HG02884 (cell line): Measurements from ENCODE around the gene GCGR.

Experiments
- ATAC-seq: cut with Tn5 transposase; IDR thresholded peaks from one replicate; pipeline ENCODE4 v1.9.1; 2021; ENCODE audit warnings: mild to moderate bottlenecking, moderate library complexity; ENCODE audit not compliant: unreplicated experiment

Gene GCGR

DNA sequence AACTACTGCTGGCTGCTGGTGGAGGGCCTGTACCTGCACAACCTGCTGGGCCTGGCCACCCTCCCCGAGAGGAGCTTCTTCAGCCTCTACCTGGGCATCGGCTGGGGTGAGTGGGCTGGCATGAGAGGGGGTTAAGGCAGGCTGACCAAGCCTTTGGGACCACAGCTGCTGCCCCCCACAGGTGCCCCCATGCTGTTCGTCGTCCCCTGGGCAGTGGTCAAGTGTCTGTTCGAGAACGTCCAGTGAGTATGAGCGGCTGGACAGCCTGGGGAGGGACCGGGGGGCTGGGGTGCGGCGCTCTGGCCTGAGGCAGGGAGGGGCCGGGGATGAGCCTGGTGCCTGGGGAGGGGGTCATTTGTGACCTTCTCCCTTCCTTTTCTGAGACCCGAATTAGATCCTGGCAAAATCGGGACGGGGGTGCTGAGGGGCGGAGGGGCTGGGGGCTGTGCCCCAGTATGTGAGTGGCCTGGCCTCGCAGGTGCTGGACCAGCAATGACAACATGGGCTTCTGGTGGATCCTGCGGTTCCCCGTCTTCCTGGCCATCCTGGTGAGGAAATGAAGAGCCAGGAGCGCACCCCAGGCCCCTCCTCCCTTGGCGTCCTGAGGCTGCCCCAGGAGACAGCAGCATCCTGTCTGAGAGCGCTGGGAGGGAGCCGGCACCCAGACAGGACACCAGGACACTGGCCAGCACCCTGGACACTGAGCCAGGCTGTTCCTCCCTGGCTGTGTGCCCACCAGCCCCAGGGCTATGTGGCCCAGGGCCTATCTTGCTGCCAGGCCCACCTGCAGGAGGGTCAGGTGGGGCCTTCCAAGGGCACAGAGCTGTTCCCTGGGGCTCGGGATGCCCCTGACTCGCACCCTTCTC, 8.0 kb downstream of the GCGR start:
- ATAC-seq = no peak

DNA sequence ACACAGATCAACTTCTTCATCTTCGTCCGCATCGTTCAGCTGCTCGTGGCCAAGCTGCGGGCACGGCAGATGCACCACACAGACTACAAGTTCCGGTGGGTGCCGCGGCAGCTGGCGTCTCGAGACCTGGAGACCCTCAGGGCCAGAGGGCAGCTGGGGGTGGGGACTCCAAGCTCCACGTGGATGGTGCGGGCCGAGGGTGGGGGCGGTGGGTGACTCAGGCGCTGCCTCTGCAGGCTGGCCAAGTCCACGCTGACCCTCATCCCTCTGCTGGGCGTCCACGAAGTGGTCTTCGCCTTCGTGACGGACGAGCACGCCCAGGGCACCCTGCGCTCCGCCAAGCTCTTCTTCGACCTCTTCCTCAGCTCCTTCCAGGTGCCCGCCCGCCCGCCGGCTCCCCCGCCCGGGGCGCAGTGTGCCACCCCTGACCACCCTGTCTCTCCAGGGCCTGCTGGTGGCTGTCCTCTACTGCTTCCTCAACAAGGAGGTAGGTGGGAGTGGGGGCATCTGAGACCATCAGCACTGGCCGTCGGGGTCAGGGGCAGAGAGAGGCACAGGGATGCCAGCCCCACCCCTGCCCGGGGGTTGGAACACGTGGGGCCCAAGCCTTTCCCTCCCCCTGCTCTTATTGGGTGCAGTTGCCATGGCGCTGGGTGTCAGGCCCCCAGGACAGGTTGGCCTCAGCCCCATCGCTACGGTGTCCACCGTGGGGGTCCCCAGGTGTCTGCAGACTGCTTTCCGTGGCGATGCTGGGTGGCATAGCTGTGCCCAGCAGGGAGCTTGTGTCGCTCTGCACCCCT, 8.8 kb downstream of the GCGR start:
- ATAC-seq = no peak

DNA sequence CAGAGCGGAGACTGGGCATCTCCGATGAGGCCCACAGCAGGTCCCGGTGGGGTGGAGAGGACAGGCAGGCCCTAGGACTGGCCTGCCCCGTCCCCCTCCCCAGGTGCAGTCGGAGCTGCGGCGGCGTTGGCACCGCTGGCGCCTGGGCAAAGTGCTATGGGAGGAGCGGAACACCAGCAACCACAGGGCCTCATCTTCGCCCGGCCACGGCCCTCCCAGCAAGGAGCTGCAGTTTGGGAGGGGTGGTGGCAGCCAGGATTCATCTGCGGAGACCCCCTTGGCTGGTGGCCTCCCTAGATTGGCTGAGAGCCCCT, 9.4 kb downstream of the GCGR start:
- ATAC-seq = no peak

DNA sequence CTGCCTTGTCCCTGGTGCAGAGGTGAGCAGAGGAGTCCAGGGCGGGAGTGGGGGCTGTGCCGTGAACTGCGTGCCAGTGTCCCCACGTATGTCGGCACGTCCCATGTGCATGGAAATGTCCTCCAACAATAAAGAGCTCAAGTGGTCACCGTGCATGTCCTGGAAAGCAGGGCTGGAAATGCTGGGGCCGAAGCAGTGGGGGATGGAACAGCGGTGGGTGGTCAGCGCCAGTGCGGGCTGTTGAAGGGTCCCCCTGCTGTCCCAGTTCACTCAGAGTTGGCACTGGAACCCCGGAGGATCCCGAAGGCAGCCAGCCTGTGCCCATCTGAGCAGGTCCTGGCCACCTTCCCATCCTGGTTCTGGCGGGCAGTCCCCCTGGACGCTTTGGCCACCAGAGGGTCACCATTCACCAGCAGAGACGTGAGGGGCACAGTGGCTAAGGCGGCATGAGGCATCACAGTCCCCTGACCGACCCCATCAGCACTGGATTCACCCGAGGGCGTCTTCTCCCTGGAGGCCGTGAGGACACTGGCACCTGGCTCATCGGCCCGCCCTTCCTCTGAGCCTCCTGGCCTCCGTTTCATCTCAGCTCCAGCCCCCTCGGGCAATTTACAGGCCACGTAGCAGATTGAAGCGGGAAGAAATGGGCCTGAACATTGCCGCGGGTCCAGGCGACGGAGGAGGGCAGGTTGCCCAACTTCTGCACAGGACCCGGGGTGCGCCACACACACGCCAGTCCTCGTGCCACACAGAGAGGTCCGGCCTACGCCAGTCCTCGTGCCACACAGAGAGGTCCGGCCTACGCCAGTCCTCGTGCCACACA, 10.1 kb downstream of the GCGR start:
- no peak for ATAC-seq

DNA sequence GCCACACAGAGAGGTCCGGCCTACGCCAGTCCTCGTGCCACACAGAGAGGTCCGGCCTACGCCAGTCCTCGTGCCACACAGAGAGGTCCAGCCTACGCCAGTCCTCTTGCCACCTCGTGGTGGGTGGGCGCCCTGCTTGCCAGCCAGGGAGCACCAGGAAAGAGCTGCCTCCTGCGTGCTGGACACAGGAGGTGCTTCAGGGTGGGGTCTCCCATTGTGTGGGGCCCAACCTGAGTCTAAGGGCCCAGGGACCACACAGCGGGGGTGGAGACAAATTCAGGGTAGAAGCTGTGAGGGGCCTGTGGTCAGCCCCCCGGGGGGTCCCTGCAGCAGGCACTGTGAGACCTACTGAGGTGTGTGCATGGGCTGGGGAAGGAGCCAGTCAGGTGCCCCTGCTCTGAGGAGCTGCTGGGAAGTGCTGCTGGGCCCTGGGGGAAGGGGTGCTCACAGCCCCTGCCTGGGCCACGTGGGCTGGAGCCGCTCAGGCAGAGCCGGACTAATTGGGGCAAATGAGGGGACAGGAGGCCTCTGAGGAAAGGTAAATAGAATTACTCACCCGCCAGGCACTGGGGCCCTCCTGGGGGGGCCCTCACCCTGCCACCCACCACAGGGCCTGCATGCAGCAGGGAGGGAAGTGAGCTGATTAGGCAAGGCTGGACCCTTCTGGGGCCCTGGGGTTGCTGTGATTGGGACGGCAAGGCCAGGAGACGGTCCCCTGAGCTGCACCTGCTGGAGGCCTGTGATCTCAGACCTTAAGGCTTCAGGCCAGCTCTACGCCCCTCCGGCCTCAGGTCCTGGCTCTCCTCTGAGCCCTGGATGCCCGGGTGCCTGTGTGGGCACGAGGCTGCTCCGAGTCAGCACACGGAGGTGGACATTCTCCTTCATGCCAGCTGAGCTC, 11.0 kb downstream of the GCGR start:
- no peak for ATAC-seq

DNA sequence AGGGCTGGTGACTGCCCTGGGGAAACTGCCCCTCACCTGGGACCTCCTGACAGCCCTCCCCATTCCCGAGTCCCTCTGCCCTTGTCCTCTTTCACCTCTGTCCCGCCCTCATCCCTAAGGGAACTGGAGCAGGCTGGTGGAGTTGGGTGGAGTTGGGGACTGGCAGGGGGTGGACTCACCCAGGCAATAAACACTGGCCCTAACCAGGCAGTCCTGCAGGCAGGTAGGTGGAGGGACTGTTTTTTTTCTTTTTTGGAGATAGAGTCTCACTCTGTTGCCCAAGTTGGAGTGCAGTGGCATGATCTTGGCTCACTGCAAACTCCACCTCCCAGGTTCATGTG, 11.7 kb downstream of the GCGR start:
- ATAC-seq = no peak

DNA sequence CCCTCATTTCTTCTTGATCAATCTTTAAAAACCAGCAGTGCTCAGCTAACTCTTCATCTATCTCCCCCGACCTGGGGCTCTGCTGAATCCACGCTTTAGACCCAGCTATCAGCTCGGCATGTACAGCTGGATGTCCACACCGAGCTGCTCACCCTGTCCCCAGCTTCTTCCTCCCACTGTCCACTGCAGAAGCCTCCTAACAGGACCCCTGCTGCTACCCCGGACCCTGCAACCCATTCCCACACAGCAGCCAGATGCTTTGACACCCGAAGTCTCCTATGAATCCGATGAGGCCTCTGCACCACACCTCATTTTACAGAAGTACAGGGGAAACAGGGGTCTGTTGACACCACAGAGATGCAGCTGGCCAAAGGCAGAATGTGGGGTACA, 13.8 kb downstream of the GCGR start:
- ATAC-seq = no peak

DNA sequence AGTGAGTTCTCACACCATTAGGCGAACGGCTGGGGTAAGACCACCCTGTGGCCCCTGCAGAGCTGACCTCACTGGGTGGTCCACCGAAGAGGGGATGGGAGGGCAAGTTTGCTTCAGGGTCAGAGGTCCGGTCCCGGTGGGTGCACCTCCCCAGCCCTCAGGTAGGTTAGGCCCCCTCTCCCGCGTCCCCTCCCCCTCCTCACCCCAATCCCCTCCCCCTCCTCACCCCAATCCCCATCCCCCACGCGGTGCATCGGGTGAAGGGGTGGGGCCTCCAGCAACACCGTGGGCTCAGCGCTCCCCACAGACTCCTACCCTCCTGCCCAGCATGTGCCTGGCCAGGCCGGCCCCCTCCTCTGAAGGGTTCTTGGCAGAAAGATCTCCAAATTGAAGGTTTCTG, 15.8 kb downstream of the GCGR start:
- no peak for ATAC-seq

DNA sequence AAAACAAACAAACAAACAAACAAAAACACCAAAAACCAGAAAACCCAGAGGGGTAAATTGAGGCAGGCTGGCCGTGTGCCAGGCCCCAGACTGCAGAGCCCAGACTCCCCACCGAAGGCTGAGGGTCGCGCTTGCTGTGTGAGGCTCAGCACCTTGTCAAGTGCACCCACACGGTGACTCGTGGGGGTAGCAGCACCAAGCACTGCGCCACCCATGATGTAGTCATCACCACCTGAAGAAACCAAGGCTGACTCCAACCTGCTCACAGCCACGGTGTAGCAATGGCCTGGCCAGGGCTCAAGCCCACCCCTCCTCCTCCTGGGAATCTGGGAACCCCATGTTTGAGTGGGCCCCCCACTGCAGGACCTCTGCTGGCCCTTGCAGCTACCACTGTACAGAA, 17.2 kb downstream of the GCGR start:
- no peak for ATAC-seq

DNA sequence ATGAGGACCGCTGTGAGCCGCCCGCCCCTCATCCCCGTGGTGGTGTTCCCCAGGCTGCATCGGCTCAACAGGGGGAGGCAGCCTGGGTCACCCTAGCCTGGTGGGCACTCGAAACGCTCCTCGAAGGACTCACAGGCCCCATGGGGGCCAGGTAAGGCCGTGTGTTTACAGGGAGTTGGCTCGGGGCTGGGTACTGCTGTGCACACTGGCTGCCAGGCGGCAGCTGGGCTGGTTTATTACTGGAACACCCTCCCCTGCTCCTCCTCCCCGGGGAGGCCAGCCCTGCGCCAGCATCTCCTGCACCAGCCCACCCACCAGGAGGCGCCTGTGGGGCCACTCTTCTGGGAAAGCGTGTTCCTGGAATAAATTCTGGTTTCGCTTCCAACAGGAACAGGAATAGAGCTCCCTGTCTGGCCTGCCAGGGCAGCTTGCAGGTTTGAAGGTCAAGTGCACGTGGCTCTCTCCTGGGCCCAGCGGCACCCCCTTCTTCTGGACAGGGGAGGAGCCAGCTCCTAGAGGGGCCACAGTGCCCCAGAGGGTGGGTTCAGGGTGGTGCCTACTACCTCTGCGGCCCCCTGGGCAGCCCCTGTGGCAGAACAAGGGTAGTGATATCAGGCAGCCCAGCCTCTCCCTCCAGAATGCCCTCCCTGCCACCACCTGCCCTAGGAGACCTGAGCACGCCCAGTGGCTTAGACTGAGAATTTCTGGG, 17.8 kb downstream of the GCGR start:
- no peak for ATAC-seq

DNA sequence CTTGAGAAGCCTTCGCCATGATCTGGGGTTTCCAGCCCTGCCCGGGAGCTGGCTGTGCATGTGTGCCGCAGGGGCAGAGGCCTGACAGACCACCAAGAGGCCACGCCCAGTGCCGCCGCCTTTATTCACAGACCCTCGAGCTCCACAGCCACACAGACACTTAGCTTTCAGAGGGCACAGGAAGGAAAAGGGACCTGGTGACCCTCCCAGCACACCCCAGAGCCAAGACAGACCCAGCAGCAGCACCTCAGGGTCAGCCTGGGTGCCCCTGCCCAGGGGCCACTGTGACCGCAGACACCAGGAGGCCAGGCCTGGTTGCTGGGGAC, 18.3 kb downstream of the GCGR start:
- no peak for ATAC-seq

DNA sequence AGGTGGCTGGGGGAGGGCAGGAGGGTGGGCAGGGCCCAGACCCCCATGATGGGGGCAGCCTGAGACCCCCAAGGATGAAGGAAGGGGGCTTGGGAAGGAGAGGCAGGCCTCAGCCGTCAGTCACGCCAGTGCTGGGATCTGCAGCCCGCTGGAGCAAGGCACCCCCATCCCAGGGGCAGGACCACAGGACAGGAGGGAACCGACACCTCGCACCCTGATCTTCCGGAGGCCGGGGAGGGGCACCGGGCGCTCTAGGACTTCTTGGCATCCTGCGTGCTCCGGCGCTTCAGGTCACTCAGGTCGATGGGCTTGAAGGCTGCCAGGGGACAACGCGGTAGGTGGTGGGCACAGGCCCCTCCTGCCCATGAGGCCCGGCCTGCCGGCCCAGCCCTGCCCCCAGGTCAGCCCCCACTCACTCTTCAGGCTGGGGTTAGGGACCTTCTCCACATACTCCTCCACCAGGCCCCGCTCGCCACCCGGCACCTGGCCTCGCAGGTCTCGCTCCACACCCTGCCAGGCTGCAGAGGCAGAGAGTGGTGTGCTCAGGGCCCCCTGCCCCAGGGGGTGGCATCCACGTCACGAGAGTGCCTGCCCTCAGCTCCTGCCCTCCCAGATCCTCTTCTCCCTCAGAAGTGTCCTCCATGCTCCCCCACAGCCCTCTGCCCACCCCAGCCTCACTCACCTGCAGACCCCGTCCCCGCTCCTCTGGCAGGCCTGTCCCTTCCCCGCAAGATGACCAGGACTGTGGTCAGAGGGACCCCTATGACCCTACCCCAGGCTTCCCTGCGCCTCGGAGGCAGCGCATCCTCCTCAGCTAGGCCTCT, 19.3 kb downstream of the GCGR start:
- no peak for ATAC-seq

DNA sequence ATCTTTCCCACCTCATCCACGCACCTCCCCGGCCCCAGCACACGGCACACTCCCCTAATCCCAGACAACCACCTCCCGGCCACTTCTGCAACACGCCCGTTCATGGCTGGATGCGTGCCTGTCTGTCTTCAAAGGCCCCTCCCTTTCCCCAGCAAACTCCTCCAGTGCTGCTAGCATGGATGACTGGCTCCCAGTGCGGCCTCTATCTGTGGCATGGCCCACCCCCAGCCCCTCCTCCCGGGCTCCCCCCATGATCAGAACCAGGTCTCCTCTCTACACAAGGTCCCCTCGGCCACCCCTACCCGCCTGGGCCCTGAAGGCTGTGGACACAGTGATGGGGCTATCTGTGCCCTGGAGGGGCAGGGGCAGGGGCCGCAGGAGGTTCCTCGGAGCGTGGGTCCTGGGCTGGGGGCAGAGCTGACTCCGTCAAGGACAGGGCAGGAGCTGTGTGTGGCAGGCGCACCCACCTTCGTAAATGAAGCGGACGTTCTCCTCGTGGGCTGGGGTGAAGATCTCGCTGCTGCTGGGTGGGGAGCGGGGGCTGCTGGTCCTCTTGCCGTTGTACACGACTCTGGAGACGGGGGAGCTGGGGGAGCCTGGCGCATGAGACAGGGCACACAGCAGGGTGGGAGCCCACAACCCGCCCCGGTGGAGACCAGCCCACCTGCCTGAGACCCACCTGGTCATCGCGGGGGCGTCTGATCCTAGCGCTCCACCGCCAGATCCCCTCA, 20.0 kb downstream of the GCGR start:
- no peak for ATAC-seq

DNA sequence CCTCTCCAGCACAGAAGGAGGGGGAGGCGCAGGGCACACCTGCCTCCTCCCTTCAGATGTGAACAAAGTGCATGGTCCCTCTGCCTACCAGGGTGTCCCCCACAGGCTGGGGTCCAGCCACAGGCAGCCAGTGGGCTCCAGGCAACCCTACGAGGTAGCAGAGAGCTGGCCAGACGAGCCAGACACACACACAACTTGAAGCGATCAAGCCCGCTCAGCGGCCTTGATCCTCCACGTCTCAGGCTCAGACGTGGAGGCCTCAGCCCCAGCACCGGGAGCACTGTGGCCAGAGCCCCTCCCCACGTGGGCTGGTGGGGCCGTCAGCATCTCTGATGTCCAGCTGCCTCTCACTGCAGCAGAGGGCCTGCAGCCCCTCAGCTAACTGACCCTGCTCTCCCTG, 20.6 kb downstream of the GCGR start:
- ATAC-seq = no peak

DNA sequence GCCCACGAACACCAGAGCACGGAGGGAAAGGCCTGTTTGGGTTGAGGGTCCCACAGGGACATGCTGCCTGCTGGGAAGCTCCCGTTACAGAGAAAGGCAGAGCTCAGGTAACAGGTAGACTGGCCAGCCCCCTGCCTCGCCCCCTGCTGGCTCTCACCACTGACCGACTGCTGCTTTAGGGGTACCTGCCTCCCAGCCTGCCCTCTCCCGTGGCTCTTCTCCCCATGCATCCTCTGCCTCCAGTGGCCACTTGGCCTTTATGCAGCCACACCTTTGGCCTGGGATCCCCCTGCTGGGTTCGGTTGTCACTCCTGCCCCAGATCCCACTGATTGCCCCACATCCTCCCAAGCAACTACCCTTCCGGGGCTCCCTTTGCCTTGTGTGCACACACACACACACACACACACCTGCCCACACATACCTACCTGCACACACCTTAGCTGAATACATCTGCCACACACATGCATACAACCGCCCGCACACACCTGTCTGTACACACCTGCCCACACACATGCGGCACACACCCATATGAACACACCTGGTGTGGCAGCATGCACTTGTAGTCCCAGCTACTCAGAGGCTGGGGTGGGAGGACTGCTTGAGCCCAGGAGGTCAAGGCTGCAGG, 22.0 kb downstream of the GCGR start:
- ATAC-seq = no peak

DNA sequence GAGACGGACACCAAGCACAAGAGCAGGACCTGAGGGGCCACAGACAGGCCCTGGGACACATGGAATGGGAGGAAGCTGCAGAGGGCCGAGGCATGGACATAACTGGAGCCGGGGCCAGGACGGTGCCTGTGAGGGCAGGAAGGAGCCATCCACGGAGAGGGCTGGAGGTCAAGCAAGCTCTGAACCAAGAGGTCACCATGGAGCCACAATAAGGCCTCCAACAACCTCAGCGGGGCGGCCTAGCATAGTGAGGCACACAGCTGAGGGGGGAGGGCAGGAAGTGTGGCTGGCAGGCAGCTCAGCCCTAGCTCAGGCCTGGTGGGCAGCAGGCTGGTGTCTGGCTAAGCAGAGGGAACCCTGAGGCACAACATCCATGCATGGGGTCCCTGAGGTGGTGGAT, 24.7 kb downstream of the GCGR start:
- ATAC-seq = no peak

DNA sequence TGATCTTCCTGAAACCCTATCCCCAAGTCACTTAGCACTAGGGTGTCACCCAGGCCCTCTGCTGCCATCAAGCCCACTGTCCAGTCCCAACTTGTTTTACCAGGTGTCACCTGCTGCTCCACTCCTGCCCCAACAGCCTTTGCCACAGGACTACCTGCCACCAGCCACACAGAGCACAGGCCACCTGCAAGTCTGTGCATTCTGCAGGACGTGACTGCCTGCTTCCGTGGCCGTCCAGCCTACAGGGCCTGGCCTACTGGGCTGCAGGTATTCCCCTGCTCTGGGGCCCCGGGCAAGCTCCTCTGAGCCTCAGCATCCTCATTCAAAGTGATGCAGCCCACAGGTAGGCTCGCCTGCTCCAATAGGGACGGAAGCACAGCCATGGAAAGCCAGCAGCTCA, 25.9 kb downstream of the GCGR start:
- no peak for ATAC-seq

DNA sequence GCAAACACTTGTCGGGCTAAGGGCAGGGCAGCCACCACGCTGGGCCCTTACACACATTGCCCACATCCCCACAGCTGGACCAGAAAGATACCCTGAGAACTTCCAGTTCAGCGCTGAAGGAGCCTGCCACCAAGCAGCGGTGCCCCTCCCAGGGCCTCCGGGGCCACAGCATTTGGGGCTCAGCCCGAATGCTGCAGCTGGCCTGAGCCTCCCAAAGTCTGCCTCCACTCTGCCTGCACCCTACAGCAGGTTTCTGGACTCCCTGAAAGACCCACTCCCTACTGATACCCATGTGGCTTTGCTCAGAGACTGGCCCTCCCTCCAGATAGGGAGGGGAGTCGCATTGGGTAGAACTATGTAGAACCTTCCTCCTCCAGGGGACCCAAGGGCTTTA, 27.6 kb downstream of the GCGR start:
- no peak for ATAC-seq
